Mesenchymal stem cell (in vitro differentiated cells and primary cell): ENCODE data around the gene CRLF1.

Experiments
- DNase-seq: peaks from one replicate; pipeline ENCODE4 v3.0.0-alpha.2; 2013
- H2AFZ ChIP-seq: one replicate; pipeline ENCODE4 v1.6.1; 2013; ENCODE audit warnings: low read depth, mild to moderate bottlenecking, control low read depth, inconsistent platforms, low read length, moderate library complexity
- H2AK5ac ChIP-seq: 2 replicates; pipeline ENCODE4 v1.6.1; 2013; ENCODE audit warnings: low read length, moderate library complexity, mild to moderate bottlenecking, inconsistent platforms; ENCODE audit not compliant: severe bottlenecking
- H2BK120ac ChIP-seq: one replicate; pipeline ENCODE4 v1.6.1; 2013; ENCODE audit warnings: low read depth, mild to moderate bottlenecking, inconsistent platforms, low read length, moderate library complexity
- H2BK12ac ChIP-seq, 2 experiments: one replicate each; pipeline ENCODE4 v1.6.1; 2013; ENCODE audit warnings: inconsistent platforms in 2 of 2, low read length in 2 of 2, mild to moderate bottlenecking in 2 of 2, moderate library complexity in 2 of 2, control low read depth in 1 of 2
- H2BK15ac ChIP-seq: one replicate; pipeline ENCODE4 v1.6.1; 2013; ENCODE audit warnings: mild to moderate bottlenecking, low read depth, inconsistent platforms; ENCODE audit not compliant: poor library complexity, severe bottlenecking
- H2BK5ac ChIP-seq: 2 replicates; pipeline ENCODE4 v1.6.1; 2013; ENCODE audit warnings: low read depth, mild to moderate bottlenecking, low read length, control low read depth, inconsistent platforms; ENCODE audit not compliant: poor library complexity, severe bottlenecking
- H3K14ac ChIP-seq, 2 experiments: one replicate each; pipeline ENCODE4 v1.6.1; 2013; ENCODE audit warnings: inconsistent platforms in 2 of 2, low read length in 2 of 2, control low read depth in 1 of 2, mild to moderate bottlenecking in 1 of 2, moderate library complexity in 1 of 2
- H3K18ac ChIP-seq, 2 experiments: one replicate each; pipeline ENCODE4 v1.6.1; 2013; ENCODE audit warnings: inconsistent platforms in 2 of 2, low read length in 2 of 2, control low read depth in 1 of 2, low read depth in 1 of 2, mild to moderate bottlenecking in 1 of 2
- H3K23ac ChIP-seq, 2 experiments: one replicate each; pipeline ENCODE4 v1.6.1; 2013; ENCODE audit warnings: inconsistent platforms in 2 of 2, low read length in 2 of 2, mild to moderate bottlenecking in 2 of 2, moderate library complexity in 2 of 2, control low read depth in 1 of 2
- H3K27ac ChIP-seq: 2 replicates; pipeline ENCODE4 v1.5.1; 2013; ENCODE audit warnings: mild to moderate bottlenecking, moderate library complexity, low read length, control low read depth, inconsistent platforms; ENCODE audit not compliant: poor library complexity, severe bottlenecking
- H3K27me3 ChIP-seq, 2 experiments: 2 replicates each; pipeline versions ENCODE4 v1.6.1 to v1.7.0; 2013; ENCODE audit warnings: low read length in 2 of 2, mild to moderate bottlenecking in 2 of 2, moderate library complexity in 2 of 2, control low read depth in 1 of 2, inconsistent platforms in 1 of 2; ENCODE audit not compliant: control insufficient read depth in 1 of 2, insufficient read depth in 1 of 2
- H3K36me3 ChIP-seq, 2 experiments: 2 replicates each; pipeline versions ENCODE4 v1.6.1 to v1.7.0; 2013; ENCODE audit warnings: low read length in 2 of 2, control low read depth in 1 of 2, inconsistent platforms in 1 of 2, low read depth in 1 of 2, mild to moderate bottlenecking in 1 of 2; ENCODE audit not compliant: insufficient read depth in 2 of 2, control insufficient read depth in 1 of 2
- H3K4ac ChIP-seq, 2 experiments: one replicate each; pipeline ENCODE4 v1.6.1; 2013; ENCODE audit warnings: inconsistent platforms in 2 of 2, low read length in 2 of 2, mild to moderate bottlenecking in 2 of 2, moderate library complexity in 2 of 2, control low read depth in 1 of 2, low read depth in 1 of 2
- H3K4me1 ChIP-seq: 2 replicates; pipeline ENCODE4 v1.6.1; 2013; ENCODE audit warnings: low read depth, low read length, control low read depth; ENCODE audit not compliant: control insufficient read depth, insufficient read depth
- H3K4me2 ChIP-seq: 2 replicates; pipeline ENCODE4 v1.6.1; 2013; ENCODE audit warnings: low read length, mild to moderate bottlenecking, inconsistent platforms; ENCODE audit not compliant: poor library complexity, severe bottlenecking
- H3K4me3 ChIP-seq, 2 experiments: 2 replicates each; pipeline versions ENCODE4 v1.5.1 to v1.7.0; 2013; ENCODE audit warnings: low read length in 2 of 2, mild to moderate bottlenecking in 2 of 2, control low read depth in 1 of 2, low read depth in 1 of 2; ENCODE audit not compliant: insufficient read depth in 1 of 2
- H3K79me1 ChIP-seq: replicated peaks from 2 replicates; pipeline ENCODE4 v1.6.1; 2013; ENCODE audit warnings: mild to moderate bottlenecking, control low read depth, low read length, inconsistent platforms; ENCODE audit not compliant: poor library complexity, severe bottlenecking
- H3K9ac ChIP-seq: 2 replicates; pipeline ENCODE4 v1.7.0; 2013; ENCODE audit warnings: mild to moderate bottlenecking, low read length, moderate library complexity
- H3K9me3 ChIP-seq: 2 replicates; pipeline ENCODE4 v1.7.0; 2013; ENCODE audit warnings: mild to moderate bottlenecking, low read length; ENCODE audit not compliant: control insufficient read depth
- H4K8ac ChIP-seq: one replicate; pipeline ENCODE4 v1.6.1; 2013; ENCODE audit warnings: inconsistent platforms, mild to moderate bottlenecking, low read length, moderate library complexity
- H4K91ac ChIP-seq: one replicate; pipeline ENCODE4 v1.6.1; 2013; ENCODE audit warnings: mild to moderate bottlenecking, low read length, inconsistent platforms
- WGBS: methylation state at CpG from one replicate; pipeline ENCODE4 v1.1.7; 2013; ENCODE audit warnings: mixed read lengths; 5-methylcytosine and 5-hydroxymethylcytosine counted together

The CRLF1 gene

DNA sequence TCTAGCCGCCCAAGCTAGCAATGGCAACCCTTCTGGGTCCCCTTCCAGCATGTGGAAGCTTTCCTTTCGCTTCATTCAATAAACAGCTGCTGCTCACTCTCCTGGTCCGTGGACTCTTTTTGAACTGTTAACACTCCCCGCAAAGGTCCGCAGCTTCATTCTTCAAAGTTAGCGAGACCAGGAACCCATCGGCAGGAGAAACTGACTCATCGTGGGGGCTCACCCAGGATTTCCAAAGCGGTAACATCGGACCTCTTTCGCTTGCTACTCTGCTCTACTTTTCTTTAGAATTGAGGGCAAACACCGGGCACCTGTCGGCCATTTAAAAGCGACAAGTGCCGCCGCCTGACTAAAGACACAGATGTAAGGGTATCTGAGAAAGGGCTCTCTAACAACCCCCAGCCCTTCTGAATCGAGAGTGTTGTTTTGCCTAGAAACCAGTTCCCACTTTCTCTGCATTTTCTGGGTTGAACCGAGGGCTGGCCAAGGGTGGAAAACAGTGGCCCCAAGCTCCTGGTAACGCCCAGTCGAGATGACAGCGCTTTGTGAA lies 29.2 kb downstream of the CRLF1 start:
- Histone ChIP-seq H3K4ac (no peak overlapping the region), H4K8ac (no peak overlapping the region), H2AFZ (no peak overlapping the region), H2BK120ac (no peak overlapping the region), H3K4me2 (no peak overlapping the region), H3K4me1 (peaks cover 11% of the 10 kb centered on the region), H3K4me3 (no peak overlapping the region), H2AK5ac (no peak overlapping the region), H3K9me3 (no peaks in the 10 kb centered on the region), H3K23ac (no peak overlapping the region), H2BK5ac (no peak overlapping the region), H3K27ac (no peak overlapping the region), H3K18ac (no peak overlapping the region), H2BK12ac (no peak overlapping the region), H3K9ac (no peak overlapping the region), H4K91ac (no peak overlapping the region), H3K79me1 (peaks cover 15% of the 10 kb centered on the region), H3K36me3 (peaks cover 55 to 56% of the 10 kb centered on the region in 2 experiments), H2BK15ac (no peak overlapping the region), H3K14ac (no peak overlapping the region), H3K27me3 (no peaks in the 10 kb centered on the region)
- WGBS = 97% methylated on average over 21 of the region's 21 CpGs
- DNase-seq = no peak

DNA sequence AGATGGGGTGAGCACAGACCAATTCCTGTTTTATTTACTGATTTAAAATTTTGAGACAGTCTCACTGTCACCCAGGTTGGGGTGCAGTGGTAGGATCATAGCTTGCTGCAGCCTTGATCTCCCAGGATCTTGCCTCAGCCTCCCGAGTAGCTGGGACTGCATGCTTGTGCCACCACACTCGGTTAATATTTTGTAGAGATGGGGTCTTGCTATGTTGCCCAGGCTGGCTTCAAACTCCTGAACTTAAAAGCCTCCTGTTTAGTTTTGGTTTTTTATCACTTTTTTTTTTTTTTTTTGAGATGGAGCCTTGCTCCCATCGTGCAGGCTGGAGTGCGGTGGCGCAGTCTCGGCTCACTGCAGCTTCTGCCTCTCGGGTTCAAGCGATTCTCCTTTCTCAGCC lies 30.2 kb downstream of the CRLF1 start:
- H3K4me1 ChIP-seq = peaks cover 11% of the 10 kb centered on the region
- H3K4me2 ChIP-seq = no peak overlapping the region
- no peak overlapping the region for H2BK120ac ChIP-seq
- no peaks in the 10 kb centered on the region for H3K9me3 ChIP-seq
- H2AFZ ChIP-seq = no peak overlapping the region
- no peak overlapping the region for H4K8ac ChIP-seq
- H3K18ac ChIP-seq = no peak overlapping the region
- H3K4ac ChIP-seq = no peak overlapping the region
- peaks cover 55 to 56% of the 10 kb centered on the region in 2 experiments for H3K36me3 ChIP-seq
- no peak overlapping the region for H3K4me3 ChIP-seq
- H3K27ac ChIP-seq = no peak overlapping the region
- no peak overlapping the region for H3K23ac ChIP-seq
- no peak overlapping the region for H3K9ac ChIP-seq
- H4K91ac ChIP-seq = no peak overlapping the region
- no peak overlapping the region for H2AK5ac ChIP-seq
- no peak overlapping the region for H2BK12ac ChIP-seq
- no peaks in the 10 kb centered on the region for H3K27me3 ChIP-seq
- DNase-seq = no peak
- H3K14ac ChIP-seq = no peak overlapping the region
- H3K79me1 ChIP-seq = peaks cover 15% of the 10 kb centered on the region
- no peak overlapping the region for H2BK5ac ChIP-seq
- WGBS = over 99% methylated on average over 7 of the region's 8 CpGs
- no peak overlapping the region for H2BK15ac ChIP-seq

DNA sequence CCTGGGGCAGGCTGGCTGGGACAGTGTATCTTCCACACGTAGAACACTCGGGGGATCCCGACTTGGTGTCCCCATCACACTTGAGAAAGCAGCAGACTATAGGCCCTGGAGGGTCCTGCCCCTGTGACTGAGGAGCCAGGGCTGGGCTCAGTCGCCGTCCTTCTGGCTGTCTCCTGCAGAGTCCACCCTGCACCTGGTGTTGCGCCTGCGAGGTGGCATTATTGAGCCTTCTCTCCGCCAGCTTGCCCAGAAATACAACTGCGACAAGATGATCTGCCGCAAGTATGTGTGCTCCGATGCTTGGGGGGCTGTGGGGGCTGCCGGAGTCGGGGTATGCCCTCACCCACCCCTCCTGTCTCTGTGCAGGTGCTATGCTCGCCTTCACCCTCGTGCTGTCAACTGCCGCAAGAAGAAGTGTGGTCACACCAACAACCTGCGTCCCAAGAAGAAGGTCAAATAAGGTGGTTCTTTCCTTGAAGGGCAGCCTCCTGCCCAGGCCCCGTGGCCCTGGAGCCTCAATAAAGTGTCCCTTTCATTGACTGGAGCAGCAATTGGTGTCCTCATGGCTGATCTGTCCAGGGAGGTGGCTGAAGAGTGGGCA lies 31.8 kb downstream of the CRLF1 start:
- Histone ChIP-seq H2BK5ac (no peak overlapping the region), H3K4me1 (peaks cover 11% of the 10 kb centered on the region), H3K27ac (no peak overlapping the region), H3K9me3 (no peaks in the 10 kb centered on the region), H3K23ac (no peak overlapping the region), H2BK120ac (no peak overlapping the region), H4K91ac (peak overlapping the region; percentile 14), H3K18ac (peak overlapping the region in 1 of 2 experiments; percentile 55), H3K4me3 (no peak overlapping the region), H4K8ac (no peak overlapping the region), H3K27me3 (no peaks in the 10 kb centered on the region), H3K4ac (no peak overlapping the region), H2BK12ac (no peak overlapping the region), H3K4me2 (no peak overlapping the region), H3K79me1 (peaks cover 15% of the 10 kb centered on the region), H2AFZ (no peak overlapping the region), H2AK5ac (no peak overlapping the region), H3K36me3 (peaks cover 55 to 56% of the 10 kb centered on the region in 2 experiments), H3K14ac (no peak overlapping the region), H2BK15ac (no peak overlapping the region), H3K9ac (no peak overlapping the region)
- no peak for DNase-seq
- 97% methylated on average over 18 of the region's 18 CpGs for WGBS

DNA sequence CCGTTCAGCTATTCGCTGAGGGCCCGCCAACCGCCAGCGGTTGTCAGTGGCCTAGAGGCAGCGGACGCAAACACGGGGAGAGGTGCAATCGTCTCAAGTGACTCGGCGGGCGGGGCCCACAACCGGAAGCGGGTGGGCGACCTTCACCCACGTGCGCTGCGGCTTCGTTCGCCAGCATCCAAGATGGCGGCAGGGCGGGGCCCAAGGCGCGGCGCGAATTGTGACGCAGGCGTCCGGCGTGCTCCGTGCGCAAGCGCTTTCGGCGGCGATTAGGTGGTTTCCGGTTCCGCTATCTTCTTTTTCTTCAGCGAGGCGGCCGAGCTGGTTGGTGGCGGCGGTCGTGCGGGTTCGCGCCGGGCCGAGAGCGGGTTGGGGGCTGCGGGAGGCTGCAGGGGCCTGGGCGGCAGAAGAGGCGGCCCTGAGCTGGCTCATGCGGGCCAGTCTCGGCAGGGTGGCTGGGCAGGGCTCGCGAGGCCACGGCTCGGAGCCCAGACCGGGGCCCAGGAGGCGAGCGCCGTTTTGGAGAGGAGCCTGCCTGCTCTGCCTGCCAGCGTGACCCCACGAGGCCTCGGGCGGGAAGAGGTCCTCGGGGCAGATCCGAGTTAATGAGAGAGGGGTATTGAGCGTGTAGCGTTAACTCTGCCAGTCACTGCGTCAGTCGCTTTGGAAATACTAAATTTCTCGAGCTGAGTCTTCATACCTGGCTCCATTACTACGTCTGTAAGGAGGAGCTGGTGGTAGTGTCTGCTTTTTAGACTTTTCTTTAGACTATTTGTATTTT lies 34.8 kb downstream of the CRLF1 start, which contains the start of gene UBA52:
TSS of gene UBA52 (plus strand) at position 294 of the 781 bp plus-strand sequence. CDS start 1,444 bp downstream, outside the sequence.
- Histone ChIP-seq H3K23ac (peak within 1 kb of the TSS in 1 of 2 experiments; percentile 85), H3K27ac (peak within 1 kb of the TSS; percentile 66), H2BK5ac (no peak within 1 kb of the TSS), H3K4me2 (peak within 1 kb of the TSS; percentile 83), H4K8ac (peak within 1 kb of the TSS; percentile 73), H3K18ac (peak within 1 kb of the TSS; percentile 50 to 99), H3K36me3 (peaks cover 66 to 67% of the 10 kb centered on the region in 2 experiments), H2BK12ac (peak within 1 kb of the TSS in 1 of 2 experiments; percentile 73), H3K79me1 (peaks cover 28% of the 10 kb centered on the region), H3K9ac (peak within 1 kb of the TSS; percentile 98), H4K91ac (peak within 1 kb of the TSS; percentile 71), H2AFZ (peak within 1 kb of the TSS; percentile 51), H3K14ac (peak within 1 kb of the TSS in 1 of 2 experiments; percentile 98), H3K27me3 (no peaks in the 10 kb centered on the region), H2BK15ac (no peak within 1 kb of the TSS), H3K9me3 (no peaks in the 10 kb centered on the region), H3K4me3 (peak within 1 kb of the TSS; percentile 94 to 95), H2BK120ac (no peak within 1 kb of the TSS), H3K4me1 (peaks cover 11% of the 10 kb centered on the region), H2AK5ac (peak within 1 kb of the TSS; percentile 83), H3K4ac (peak within 1 kb of the TSS; percentile 29 to 98)
- DNase-seq = peak; percentile 97
- under 1% methylated on average over 68 of the region's 75 CpGs for WGBS
